ENCODE results near the gene TANGO2.

The TANGO2 gene

DNA sequence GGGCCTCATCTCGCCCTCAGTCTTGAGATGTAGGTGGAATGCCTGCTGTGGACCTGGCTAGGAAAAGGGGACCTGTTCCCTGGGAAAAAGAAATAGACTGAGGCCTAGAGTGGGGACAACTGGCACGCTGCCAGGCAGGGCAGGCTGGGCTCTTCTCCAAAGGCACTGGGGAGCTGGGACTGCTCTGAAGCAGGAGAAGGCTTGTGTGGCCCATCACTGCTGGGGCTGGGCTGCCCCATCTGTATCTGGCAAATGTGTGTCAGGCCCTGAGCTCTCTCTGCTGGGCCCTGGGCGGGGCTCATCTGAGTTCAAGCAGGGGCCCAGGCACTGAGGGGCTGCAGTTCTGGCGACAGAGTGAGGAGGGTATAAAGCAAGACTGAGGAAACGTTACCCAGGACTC lies 37.2 kb upstream of the TANGO2 start:
- peak; percentile 17 for DNase-seq

DNA sequence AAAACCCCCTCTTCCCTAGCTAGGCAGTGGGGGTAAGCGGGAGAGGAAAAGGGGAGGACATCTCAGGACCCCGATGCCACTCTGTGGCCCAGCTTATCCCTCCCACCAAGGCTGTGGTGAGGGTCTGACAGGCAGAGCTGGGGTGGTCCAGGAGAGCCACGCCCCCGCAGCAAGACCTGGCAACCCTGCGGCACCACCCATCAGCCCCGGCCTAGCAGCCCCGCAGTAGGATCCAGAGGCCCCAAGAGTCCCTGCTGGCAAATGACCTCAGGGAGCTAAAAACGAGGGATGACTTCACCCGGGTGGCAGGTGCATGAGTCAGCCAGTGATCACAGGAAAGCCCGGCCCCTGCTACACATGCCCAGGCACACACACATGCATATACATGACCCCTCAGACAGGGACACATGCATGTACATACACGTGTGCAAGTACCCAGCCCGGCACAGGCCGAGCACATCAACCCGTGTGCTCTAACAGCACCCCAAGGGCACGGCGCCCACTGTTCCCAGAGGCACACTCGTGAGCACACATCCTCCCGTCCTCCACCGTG lies 36.6 kb upstream of the TANGO2 start:
- no peak for DNase-seq

DNA sequence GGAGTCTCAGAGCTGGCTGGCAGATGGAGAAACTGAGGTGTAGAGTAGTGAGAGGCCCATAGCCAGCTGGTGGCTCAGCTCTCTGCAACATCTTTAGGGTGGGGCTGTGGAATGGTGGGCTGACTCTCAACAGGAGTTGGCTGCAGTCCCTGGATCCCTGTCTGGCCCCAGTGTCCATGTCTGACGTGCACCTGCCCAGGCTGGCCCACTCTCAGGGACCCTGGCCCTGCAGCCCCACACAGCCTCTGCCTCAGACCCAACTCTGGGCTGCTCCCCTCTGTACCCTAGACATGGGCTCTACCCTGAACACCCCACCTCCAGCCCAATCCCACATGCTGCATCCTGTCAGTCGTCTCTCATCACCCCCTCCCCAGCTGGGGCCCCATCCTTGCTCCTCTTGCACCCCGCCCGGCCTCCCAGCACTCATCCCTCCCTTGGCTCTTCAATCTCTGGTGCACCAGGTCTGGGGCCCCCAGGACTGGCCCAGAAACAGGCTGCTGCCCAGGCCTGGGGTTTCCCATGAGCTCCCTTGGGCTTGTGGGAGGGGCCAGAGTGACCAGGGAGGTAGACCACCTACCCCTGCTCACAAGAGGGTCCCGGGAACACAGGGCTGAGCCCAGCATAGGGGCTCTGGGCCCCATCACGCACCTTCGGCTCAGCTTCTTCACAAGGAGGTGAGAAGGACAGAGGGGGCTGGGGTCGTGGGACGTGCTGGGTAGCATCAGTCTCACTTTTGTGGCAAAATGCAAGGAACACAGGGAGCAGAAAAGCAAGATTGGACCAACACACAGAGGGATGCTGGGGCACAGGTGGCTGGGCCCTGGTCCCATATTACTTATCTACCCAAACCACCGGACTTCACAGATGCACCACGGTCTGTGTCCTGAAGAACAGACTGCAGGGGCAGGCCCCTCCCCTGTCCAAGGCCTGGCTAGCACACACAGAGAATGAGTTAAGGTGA lies 35.8 kb upstream of the TANGO2 start:
- DNase-seq = no peak

DNA sequence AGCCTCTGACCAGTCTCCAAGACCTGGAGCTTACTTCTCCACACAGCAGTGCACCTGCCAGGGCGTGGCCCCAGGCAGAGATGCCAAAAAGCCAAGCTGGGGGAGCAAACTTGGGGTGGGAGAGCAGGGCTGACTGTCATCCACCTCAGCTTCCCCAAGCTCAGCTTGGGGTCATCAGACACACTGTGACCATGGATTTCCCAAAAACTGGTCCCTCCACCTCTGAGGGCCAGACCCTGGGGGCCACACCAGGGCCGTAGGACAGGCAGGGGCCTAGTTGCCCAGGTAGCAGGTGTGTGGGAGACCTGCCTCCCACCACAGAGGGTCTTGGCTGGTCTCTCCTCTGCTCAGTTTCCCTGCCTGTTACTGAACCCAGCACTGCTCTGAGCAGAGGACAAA lies 34.9 kb upstream of the TANGO2 start:
- no peak for DNase-seq

DNA sequence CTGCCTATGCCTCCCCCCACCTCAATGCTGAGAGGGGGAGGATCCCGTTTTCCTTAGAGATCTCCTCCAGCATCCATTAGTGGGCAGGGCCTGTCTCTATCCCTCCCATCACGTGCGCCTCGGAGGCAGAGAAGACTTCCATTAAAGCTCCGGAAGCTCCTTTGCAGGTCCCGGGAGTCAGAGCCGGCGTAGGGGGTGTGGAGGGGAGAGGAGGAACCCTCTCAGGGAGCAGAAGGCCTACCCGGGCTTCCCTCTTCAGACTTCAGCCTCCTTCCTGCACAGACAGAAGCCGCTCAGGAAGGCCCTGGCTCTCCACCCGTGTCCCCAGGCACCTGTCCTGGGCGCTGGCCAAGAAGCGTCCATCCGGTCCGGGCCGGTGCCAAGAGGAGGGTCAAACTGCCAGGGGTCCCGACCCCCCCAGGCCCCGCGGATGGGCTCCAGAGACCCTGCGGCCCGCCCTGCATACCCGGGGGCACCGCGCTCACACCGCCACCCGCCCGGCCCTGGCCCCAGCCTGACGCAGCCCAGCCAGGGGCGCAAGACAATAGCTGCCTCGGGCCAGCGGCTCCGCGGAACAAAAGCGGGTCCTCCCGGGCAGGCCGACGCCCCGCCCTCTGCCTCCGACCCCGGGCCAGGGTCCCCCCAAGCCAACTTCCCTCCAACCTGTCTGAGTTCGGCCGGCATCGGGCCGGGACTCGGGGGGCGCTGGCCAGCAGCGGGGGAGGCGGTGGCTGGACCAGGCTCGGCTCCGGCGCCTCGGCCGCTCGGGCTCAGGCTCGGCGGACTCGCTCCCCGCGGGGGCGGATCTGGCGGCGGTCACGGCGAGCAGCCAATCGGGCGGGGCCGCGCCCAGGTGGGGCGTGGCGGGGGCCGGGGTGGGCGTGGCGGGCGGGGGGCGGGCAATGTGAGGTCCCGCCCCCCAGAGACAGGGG lies 34.2 kb upstream of the TANGO2 start:
- peak; percentile 59 for DNase-seq

DNA sequence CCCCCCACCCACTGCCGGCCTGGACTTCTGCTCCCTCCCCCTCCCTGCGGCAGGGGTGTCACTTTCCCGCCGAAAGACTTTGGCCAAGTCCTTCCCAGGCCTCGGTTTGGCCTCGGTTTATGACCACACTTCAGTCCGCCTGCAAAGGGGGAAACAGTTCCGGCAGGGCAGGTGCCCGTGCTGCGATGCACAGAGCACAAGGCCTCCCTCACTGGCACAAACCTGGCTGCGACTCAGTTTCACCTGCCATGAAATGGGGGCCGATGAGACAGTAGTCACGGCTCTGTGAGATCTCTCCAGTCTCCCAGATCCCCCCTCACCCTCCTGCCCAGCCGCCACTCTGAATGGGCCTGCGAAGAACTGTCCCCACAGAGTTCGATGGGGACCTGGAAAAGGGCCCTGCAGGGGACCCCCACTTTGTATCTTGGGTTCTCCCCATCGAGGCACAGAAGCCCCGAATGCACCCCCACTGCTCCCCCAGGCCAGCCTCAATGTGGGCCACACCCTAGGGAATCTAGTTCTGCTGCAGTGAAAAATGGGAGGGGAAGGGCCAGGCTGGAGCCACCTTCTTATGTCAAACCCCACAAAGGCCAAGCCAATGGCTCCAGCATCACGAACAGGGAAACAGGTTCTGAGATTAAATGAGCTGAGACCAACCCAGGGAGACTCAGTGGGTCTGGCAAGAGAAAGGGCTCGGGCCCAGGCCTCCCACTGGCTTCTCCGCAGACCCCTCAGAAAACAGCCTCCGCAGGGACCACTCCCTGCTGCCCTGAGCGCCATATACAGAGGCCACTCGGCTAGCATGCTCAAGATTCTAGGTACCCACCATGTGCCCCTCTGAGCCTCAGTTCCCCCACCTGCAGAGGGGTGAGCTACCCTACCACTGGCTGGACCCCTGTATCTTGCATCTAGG lies 33.3 kb upstream of the TANGO2 start:
- no peak for DNase-seq

DNA sequence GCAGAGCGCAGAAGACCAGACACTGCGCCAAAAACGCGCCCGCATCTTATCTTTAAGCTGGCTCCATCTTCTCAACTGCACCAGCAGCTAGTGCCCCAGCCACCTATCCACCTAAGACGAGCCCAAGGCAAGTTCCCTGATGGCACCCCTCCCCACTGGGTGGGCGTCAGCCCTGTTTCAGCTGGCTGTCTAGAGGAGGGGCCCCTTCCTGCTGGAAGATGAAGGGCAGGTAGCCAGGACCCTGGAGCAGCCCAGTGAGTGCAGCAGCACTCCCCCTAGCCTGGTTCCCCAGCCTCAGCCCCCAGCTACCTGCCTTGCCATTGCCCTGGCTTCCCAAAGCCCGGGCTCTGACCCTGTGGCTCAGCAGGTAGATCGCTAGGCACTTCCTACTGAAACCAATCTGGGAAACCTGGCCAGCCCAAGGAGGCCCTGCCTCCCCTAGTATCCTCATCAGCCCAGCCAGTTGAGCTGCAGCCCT lies 32.5 kb upstream of the TANGO2 start:
- no peak for DNase-seq

DNA sequence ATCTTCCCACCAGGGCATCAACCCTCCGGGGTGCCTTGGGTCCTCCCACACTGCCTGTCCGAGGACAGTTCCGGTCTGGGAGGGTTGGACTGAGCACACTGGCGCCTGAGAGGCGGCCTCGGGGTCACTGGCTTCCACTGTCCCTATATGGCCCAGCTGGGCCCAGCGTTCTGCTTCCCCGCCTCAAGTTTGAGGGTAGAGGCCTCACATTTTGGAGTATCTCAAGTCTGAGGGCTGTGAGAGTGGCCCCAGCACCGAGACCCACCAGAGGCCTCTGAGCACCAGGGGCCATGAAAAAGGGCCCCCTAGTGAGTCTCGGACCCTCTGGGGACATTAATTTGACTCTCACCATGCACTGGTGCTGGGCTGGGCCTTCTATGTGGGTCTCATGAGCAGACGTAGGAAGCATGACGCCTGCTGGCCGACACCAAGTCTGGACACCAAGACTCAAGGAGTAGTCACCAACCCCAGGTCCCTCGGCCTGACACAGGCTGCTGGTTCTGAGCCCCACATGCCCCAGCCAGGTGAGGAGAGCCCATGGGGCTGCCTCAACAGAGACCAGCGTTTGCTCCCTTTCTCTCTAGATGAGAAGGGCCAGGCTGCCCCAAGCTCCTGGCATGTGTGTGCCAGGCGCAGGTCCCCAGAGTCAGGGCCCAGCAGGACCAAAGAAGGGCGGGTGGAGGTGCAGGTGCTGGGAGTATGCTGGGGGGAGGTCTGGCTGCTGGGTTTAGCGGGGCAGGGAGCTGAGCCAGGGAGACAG lies 31.8 kb upstream of the TANGO2 start:
- no peak for DNase-seq

DNA sequence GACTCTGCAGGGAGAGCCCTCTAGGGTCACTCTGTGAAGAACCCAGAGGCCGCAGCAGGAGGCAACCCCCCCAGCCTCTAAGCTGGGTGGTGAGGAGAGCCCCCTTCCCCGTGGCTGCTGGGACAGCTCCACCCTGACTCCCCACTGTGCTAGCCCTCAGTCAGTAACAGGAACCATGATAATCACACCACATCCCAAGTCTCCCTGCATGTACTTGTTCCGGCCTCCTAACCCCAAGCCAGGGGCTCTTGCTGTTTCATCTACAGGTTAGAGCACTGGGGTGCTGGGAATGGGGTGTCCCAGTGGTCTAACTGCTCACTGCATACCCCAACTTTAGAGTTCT lies 31.2 kb upstream of the TANGO2 start:
- DNase-seq = no peak

DNA sequence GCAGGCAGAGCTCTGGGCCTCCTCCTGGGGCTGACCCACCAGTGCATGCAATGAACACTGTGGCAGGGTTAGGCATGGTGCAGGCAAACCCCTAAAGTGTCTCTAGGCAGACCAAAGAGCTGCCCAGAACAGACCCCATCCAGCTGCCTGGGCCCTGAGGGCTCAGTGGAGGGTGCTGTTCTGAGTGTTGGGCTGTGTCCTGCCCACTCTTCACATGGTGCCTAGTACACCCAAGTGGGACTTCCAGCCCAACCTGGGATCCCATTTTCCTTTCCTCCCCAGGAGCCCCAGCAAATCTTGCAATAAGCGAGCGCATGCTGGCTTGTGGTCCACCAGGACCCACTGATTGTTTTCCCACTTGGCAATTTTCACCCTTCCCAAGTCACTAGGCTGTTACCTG lies 30.7 kb upstream of the TANGO2 start:
- DNase-seq = no peak

DNA sequence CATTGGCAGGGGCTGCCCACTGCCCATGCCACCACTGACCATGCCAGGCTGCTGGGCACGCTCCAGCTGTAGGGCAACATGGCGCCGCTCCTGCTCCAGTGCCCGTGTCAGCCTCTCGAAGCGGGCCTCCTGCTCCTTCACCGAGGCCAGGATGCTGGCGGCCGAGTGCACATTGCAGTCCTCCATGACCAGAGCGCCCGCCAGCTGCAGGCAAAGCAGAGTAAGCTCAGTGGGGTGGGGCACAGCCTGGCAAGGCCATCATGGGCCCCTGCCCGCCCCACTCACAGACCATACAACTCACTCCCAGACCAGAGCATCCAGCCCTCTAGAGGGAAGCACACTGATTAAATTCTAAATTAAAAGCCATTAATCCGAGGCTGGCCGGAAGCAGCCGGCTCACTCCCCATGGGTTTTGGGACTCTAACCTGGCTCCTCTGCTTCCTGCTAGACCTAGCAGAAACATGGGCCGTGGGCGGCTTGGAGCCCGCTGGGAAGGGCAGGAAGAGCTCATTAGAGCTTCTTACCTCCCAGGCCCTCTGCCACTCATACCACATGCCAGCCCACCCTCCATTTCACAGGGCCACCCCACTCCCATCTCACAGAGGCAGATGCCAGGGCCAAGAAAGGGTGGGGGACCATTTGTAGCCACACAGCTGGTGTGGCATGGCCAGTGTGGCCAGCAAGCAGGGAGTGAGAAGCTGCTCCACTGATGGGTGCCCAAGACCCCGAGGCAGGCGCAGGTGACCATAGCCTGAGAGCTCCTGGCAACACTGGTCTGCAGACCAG lies 30.1 kb upstream of the TANGO2 start:
- DNase-seq = no peak

DNA sequence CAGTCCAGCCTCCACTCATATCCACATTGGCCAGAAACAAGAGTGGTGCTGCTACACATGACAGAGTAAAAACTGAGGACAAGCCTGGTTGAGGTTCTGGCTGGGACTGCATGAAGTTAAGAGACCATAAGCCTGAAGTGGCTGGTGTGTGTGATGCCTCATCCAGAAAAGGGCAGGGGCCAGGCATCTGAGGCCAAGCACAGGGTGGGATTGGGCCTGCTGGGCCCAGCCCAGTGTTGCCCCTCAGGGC lies 29.6 kb upstream of the TANGO2 start:
- no peak for DNase-seq

DNA sequence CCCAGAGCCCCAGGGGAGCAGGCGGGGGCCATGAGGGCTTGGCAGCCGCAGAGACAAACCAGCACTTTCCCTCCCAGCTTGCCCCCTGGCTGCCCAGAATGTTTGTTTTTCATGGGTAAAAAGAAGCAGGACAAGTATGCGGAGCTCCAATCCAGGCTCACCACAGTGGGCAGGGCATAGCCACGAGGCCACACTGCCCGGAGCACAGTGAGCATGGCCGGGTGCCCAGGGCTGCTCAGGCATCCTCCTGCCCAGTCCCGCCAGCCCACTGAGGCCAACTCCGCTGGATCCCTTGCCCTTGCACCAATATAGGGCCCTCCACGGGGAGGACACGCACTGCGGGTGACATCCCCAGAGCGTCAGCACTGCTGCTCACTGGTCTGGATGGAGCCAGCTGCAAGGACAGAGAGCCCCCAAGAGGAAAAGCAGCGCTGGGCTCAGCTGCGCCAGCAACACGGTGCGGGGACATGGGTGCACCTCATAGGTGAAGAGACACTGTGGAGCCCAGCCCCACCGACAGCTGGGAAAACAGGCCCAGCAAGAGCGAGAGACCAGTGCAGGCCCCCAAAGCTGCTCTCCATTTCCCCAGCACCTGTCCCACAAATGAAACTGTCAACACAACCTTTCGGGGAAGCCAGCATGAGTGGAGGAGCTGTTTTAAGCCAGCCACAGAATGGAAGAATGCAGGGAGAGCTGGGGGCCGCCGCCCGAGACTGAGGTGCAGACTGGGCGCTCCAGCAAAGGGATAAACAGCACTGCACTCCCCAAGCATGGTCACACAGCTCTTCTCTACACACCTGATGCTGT lies 29.1 kb upstream of the TANGO2 start:
- DNase-seq = peak; percentile 46

DNA sequence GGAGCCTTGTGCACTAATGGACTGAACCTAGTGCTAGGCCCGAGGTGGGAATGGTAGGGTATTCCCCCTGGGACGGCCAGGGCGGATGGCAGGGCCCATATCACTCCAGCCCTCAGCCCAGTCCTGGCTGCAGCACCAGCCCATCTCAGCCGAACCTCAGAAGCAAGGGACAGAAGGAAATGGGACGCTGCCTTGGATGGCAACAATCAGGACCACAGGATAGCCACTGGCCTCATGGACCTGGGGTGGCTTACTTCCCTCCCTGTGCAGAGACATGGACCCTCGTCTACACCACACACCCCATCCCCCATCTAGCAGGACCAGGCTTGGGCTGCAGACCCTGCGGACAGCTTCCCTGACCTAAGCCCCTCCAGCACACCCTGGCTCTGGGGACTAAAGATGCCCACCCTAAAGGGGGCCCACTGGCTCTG lies 28.4 kb upstream of the TANGO2 start:
- DNase-seq = no peak

DNA sequence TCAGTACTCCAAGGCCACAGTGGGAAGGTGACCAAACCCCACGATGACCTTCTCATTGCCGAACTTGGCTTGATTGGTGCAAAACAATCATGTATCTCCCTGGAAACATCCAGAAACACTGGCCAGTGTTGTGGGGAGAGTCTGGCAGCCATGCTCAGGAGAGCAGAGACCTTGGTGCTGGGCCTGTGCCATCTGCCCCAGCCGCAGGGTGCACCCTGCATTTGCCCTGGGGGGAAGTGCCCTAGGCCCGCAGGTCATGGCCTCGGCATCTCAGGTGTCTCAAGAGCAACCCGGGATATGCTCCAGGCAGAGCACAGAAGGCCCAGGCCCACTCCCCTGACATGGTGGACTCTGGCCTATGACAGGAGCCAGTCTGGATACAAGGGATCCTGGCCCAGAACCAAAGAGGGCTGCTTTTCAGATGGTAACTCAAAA lies 28.0 kb upstream of the TANGO2 start:
- DNase-seq = no peak

DNA sequence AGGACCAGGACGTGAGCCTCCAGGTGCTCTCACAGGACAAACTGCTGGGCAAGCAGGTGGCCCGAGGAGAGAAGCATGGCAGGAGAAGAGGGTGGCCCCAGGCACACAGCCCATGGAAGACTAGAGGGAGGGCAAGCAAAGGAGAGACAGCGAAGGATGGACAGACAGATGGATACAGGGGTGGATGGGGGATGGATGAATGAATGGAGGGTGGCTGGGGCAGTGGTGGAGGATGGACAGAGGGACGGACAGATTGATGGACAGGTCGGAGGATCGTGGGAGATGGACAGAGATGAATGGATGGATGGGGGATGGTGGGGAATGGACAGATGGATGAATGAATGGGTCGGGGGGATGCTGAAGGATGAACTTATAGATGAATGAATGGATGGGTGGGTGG lies 27.0 kb upstream of the TANGO2 start:
- DNase-seq = no peak

DNA sequence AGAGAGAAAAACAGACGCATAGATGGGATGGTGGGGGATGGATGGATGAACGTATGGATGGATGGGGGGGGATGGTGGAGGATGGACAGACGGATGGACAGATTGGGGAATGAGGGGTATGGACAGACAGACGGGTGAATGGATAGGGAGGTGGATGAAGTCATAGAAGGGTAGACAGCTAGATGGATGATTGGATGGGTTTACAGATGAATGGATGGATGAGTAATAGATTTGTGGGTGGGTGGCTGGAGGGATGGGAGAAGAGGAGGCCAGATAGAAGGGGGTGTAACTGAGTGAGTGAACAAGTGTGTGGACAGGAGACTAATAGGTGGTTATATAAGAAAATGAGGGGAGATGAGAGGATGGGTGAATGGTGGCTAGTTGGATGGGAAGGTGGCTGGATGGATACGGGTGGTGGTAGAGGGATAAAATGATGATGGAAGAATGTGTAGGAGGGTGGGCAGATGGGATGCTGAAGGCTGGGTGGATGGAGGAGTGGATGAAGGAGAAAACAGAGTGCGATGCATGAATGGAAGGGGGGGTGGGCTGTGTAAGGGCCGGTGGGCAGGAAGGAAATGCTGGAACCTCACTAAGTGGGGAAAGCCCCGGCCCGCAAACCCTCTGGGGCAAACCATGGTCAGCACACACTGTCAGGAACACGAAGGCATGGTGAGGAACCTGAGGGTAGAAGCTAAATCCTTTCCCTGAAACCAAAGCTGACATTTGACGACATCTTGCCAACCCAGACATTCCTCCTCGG lies 25.9 kb upstream of the TANGO2 start:
- DNase-seq = no peak

DNA sequence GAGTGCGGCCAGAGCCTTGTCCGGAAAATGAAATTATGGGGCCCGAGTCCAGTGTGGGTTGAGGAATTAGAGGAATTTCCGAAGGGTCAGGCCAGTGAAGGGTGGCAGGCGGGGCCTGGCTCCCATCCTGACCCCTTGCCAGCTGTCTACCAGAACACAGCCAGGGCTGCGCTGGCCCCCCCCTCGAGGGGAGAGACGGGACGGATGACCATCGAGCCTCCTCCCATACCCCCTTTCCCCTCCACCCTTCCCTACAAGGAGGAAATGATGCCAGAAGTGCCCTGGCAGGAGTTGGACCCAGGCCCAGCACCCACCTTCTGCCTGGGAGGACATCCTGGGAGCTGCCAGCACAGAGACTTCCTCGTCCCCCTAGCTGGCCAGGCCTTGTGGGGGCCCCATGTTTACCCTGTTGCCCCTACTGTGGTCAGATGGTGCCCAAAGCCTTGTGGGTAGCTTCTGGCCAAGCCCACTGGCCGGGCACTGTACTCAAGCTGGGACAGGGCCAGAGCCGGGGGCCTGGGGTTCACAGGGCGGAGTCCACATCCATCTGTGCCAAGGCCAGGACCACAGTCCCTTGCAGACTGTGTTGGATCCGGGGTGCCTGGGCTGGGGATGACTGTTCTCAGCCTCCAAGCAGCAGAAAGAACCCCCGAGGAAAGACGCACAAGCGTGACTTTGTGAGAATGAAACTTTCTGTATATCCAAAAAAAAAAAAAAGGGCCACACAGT lies 25.1 kb upstream of the TANGO2 start:
- no peak for DNase-seq

Data from midbrain (tissue), 1 donor.